Ovary (tissue), 3 donors: Measurements from ENCODE around the gene ZNF586.

Source experiments
- POLR2A ChIP-seq: fragments of 450-650 bp; IDR thresholded peaks from one replicate; pipeline ENCODE4 v1.6.1; 2017; ENCODE audit warnings: antibody characterized with exemption, mild to moderate bottlenecking, moderate library complexity
- TF ChIP-seq, protein P1 (sequence below), 3 donors: fragments of 450-650 bp in 2 of 3; fragments of 200-600 bp in 1 of 3; IDR thresholded peaks; one replicate each; pipeline versions ENCODE4 v1.5.1 to v1.8.0; 2016 to 2022; ENCODE audit warnings: antibody characterized with exemption in 3 of 3, mild to moderate bottlenecking in 1 of 3
- donor health status: DM: no; HTN: no; CAD: no.

DNA sequence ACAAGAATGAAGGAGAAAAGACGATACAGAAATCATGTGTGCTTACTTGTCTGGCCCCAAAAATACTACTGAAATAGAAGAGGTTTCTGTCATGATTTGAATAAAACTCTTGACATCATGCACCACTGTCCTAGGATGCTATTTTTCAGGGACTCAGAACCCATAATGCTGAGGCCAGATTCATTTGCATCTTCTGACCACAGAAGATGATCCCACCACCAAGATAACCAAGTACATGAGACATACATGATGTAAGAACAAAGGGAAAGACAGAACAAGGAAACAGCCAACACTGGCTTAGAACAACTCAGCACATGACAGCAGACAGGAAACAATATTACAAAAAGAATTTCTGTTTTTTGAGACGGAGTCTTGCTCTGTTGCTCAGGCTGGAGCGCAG, 42.8 kb downstream of the ZNF586 start:
- TF ChIP-seq, protein P1, sequence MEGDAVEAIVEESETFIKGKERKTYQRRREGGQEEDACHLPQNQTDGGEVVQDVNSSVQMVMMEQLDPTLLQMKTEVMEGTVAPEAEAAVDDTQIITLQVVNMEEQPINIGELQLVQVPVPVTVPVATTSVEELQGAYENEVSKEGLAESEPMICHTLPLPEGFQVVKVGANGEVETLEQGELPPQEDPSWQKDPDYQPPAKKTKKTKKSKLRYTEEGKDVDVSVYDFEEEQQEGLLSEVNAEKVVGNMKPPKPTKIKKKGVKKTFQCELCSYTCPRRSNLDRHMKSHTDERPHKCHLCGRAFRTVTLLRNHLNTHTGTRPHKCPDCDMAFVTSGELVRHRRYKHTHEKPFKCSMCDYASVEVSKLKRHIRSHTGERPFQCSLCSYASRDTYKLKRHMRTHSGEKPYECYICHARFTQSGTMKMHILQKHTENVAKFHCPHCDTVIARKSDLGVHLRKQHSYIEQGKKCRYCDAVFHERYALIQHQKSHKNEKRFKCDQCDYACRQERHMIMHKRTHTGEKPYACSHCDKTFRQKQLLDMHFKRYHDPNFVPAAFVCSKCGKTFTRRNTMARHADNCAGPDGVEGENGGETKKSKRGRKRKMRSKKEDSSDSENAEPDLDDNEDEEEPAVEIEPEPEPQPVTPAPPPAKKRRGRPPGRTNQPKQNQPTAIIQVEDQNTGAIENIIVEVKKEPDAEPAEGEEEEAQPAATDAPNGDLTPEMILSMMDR (IDR thresholded peaks at IDR 0.05), result no peak
- TF ChIP-seq POLR2A, result no peak
